NCI-H1105 treated with DMSO at 0.1 percent for 48 hours (cell line): ENCODE data around the gene SETD5.

Experiments
- DNase-seq: peaks from one replicate; lab custom pipeline; 2025; lab: John Stamatoyannopoulos, UW

SETD5 gene

GRCh38 chr3:9512456-9513045, 115.1 kb downstream of the SETD5 start:
- no peak for DNase-seq

- DNase-seq: no peak
Measured at GRCh38 chr3:9514306-9514705, 116.9 kb downstream of the SETD5 start.

DNA sequence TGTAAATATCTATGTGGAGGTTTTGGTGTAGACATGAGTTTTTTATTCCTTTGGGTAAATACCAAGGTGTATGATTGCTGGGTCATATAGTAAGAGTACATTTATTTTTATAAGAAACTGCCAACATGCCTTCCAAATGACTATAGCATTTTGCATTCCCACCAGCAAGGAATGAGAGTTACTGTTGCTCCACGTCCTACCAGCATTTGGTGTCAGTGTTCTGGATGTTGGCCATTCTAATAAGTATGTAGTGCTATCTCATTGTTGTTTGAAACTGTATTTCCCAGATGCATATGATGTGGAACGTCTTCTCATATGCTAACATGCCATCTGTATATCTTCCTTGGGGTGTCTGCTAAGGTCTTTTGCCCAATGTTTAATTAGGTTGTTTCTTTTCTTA, 117.5 kb downstream of the SETD5 start:
- no peak for DNase-seq

- no peak for DNase-seq
Measured at GRCh38 chr3:9525078-9525477, 127.7 kb downstream of the SETD5 start.
